ENCODE results near the gene HS3ST2. TPM values are rescaled to one million over a fixed set of nuclear protein-coding genes. Genes with fewer than 3 reads are reported as not detected.

The HS3ST2 gene
- total RNA-seq, 2 donors from 2014 or later, result 7.3 to 17.8 TPM

GRCh38 chr16:22786284-22786683 lies 27.7 kb upstream of the HS3ST2 start:
- no peak overlapping the region for H3K27ac ChIP-seq
- H3K9me3 ChIP-seq, result no peaks in the 10 kb centered on the region
- DNase-seq (ENCODE audit: low spot score) (no peak), ATAC-seq (ENCODE audit: insufficient number of reproducible peaks, low FRiP score, low read depth) (no peak)
- H3K27me3 ChIP-seq (replicated peaks; ENCODE audit: insufficient read depth), result no peaks in the 10 kb centered on the region
- no peaks in the 10 kb centered on the region for H3K36me3 ChIP-seq
- peaks cover 10 to 16% of the 10 kb centered on the region in 2 donors for H3K4me1 ChIP-seq (ENCODE audit: control insufficient read depth in 1 of 2, low read depth in 2 of 2)
- no peak for TF ChIP-seq CTCF (IDR thresholded peaks at IDR 0.05)
- no peak overlapping the region for H3K4me3 ChIP-seq

DNA sequence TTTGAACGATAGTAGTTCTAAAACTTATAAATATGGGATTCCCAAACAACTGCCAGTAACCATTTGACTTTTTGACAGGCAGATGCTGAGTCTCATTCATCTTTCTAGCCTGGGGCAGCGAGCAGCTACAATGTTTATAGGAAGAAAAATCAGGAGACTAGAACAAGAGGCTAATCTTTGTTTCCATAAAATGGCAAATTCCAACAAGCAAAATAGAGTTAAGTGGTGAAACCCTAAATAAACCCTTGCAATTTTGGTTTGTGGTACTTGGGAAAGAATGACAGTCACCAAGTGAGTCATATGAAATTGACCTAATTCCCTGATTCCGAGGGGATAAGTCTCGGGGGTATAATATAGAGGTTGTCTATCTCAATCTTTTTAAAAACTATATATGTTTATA lies 27.3 kb upstream of the HS3ST2 start:
- H3K27me3 ChIP-seq (replicated peaks; ENCODE audit: insufficient read depth), result no peaks in the 10 kb centered on the region
- peaks cover 10 to 16% of the 10 kb centered on the region in 2 donors for H3K4me1 ChIP-seq (ENCODE audit: control insufficient read depth in 1 of 2, low read depth in 2 of 2)
- no peak for ATAC-seq (ENCODE audit: insufficient number of reproducible peaks, low FRiP score, low read depth)
- no peak for DNase-seq (ENCODE audit: low spot score)
- no peaks in the 10 kb centered on the region for H3K36me3 ChIP-seq
- no peak overlapping the region for H3K4me3 ChIP-seq
- no peaks in the 10 kb centered on the region for H3K9me3 ChIP-seq
- H3K27ac ChIP-seq, result no peak overlapping the region
- TF ChIP-seq CTCF (IDR thresholded peaks at IDR 0.05), result no peak

- Histone ChIP-seq H3K27me3 (replicated peaks; ENCODE audit: insufficient read depth) (no peaks in the 10 kb centered on the region), H3K4me1 (ENCODE audit: control insufficient read depth in 1 of 2, low read depth in 2 of 2) (peaks cover 10 to 16% of the 10 kb centered on the region in 2 donors), H3K27ac (peak overlapping the region in 1 of 2 donors; percentile 37), H3K4me3 (no peak overlapping the region), H3K36me3 (no peaks in the 10 kb centered on the region), H3K9me3 (no peaks in the 10 kb centered on the region)
- TF ChIP-seq CTCF (IDR thresholded peaks at IDR 0.05), result no peak
- DNase-seq (ENCODE audit: low spot score) (no peak), ATAC-seq (ENCODE audit: insufficient number of reproducible peaks, low FRiP score, low read depth) (no peak)
Observed at GRCh38 chr16:22787466-22788192, 26.3 kb upstream of the HS3ST2 start.

GRCh38 chr16:22788193-22788530 lies 25.8 kb upstream of the HS3ST2 start:
- TF ChIP-seq CTCF (IDR thresholded peaks at IDR 0.05), result no peak
- DNase-seq (ENCODE audit: low spot score) (no peak), ATAC-seq (ENCODE audit: insufficient number of reproducible peaks, low FRiP score, low read depth) (no peak)
- Histone ChIP-seq H3K36me3 (no peaks in the 10 kb centered on the region), H3K4me3 (no peak overlapping the region), H3K27me3 (replicated peaks; ENCODE audit: insufficient read depth) (no peaks in the 10 kb centered on the region), H3K4me1 (ENCODE audit: control insufficient read depth in 1 of 2, low read depth in 2 of 2) (peaks cover 10 to 16% of the 10 kb centered on the region in 2 donors), H3K9me3 (no peaks in the 10 kb centered on the region), H3K27ac (peak overlapping the region; percentile 29 to 37)

- Histone ChIP-seq H3K4me3 (no peak overlapping the region), H3K27me3 (replicated peaks; ENCODE audit: insufficient read depth) (no peaks in the 10 kb centered on the region), H3K36me3 (no peaks in the 10 kb centered on the region), H3K27ac (no peak overlapping the region), H3K4me1 (ENCODE audit: control insufficient read depth in 1 of 2, low read depth in 2 of 2) (peaks cover 10 to 16% of the 10 kb centered on the region in 2 donors), H3K9me3 (peaks cover 2% of the 10 kb centered on the region)
- ATAC-seq (ENCODE audit: insufficient number of reproducible peaks, low FRiP score, low read depth), result no peak
- DNase-seq (ENCODE audit: low spot score), result no peak
- no peak for TF ChIP-seq CTCF (IDR thresholded peaks at IDR 0.05)
Observed at GRCh38 chr16:22789281-22789945, 24.5 kb upstream of the HS3ST2 start.

All from thoracic aorta (tissue), 2 donors.